ENCODE data around the gene TDRD1. TPM values are rescaled to one million over a fixed set of nuclear protein-coding genes. Genes with fewer than 3 reads are reported as not detected.

The TDRD1 gene
- total RNA-seq, 2 donors from 2014 or later, result 0.41 TPM; not detected in 1

GRCh38 chr10:114188900-114189299 is 9.7 kb downstream of the TDRD1 start:
- ATAC-seq (ENCODE audit: insufficient number of reproducible peaks, low FRiP score, low read depth), result no peak

GRCh38 chr10:114189700-114190099 is 10.5 kb downstream of the TDRD1 start:
- Histone ChIP-seq H3K27ac (no peak overlapping the region), H3K4me1 (ENCODE audit: control insufficient read depth in 1 of 2, low read depth in 2 of 2) (no peaks in the 10 kb centered on the region), H3K4me3 (no peak overlapping the region), H3K27me3 (replicated peaks; ENCODE audit: insufficient read depth) (no peaks in the 10 kb centered on the region), H3K9me3 (no peaks in the 10 kb centered on the region), H3K36me3 (no peaks in the 10 kb centered on the region)
- no peak for ATAC-seq (ENCODE audit: insufficient number of reproducible peaks, low FRiP score, low read depth)
- DNase-seq (ENCODE audit: low spot score), result no peak
- TF ChIP-seq CTCF (IDR thresholded peaks at IDR 0.05), result no peak

More at GRCh38 chr10:114188900-114189299, 9.7 kb downstream of the TDRD1 start:
- Histone ChIP-seq H3K4me3 (no peak overlapping the region), H3K27ac (no peak overlapping the region), H3K9me3 (no peaks in the 10 kb centered on the region), H3K36me3 (no peaks in the 10 kb centered on the region), H3K4me1 (ENCODE audit: control insufficient read depth in 1 of 2, low read depth in 2 of 2) (no peaks in the 10 kb centered on the region), H3K27me3 (replicated peaks; ENCODE audit: insufficient read depth) (no peaks in the 10 kb centered on the region)
- no peak for DNase-seq (ENCODE audit: low spot score)
- TF ChIP-seq CTCF (IDR thresholded peaks at IDR 0.05), result no peak

- DNase-seq (ENCODE audit: low spot score) (no peak), ATAC-seq (ENCODE audit: insufficient number of reproducible peaks, low FRiP score, low read depth) (no peak)
- TF ChIP-seq CTCF (IDR thresholded peaks at IDR 0.05), result no peak
- no peak overlapping the region for H3K4me3 ChIP-seq
- no peak overlapping the region for H3K27ac ChIP-seq
- H3K36me3 ChIP-seq, result no peaks in the 10 kb centered on the region
- no peaks in the 10 kb centered on the region for H3K27me3 ChIP-seq (replicated peaks; ENCODE audit: insufficient read depth)
- no peaks in the 10 kb centered on the region for H3K9me3 ChIP-seq
- H3K4me1 ChIP-seq (ENCODE audit: control insufficient read depth in 1 of 2, low read depth in 2 of 2), result no peaks in the 10 kb centered on the region
Measured at GRCh38 chr10:114195079-114195478, 15.9 kb downstream of the TDRD1 start.

GRCh38 chr10:114199239-114199638 is 20.1 kb downstream of the TDRD1 start:
- no peaks in the 10 kb centered on the region for H3K27me3 ChIP-seq (replicated peaks; ENCODE audit: insufficient read depth)
- no peak for ATAC-seq (ENCODE audit: insufficient number of reproducible peaks, low FRiP score, low read depth)
- no peaks in the 10 kb centered on the region for H3K36me3 ChIP-seq
- H3K9me3 ChIP-seq, result no peaks in the 10 kb centered on the region
- H3K4me3 ChIP-seq, result no peak overlapping the region
- no peak for TF ChIP-seq CTCF (IDR thresholded peaks at IDR 0.05)
- DNase-seq (ENCODE audit: low spot score), result no peak
- H3K27ac ChIP-seq, result no peak overlapping the region
- no peaks in the 10 kb centered on the region for H3K4me1 ChIP-seq (ENCODE audit: control insufficient read depth in 1 of 2, low read depth in 2 of 2)

GRCh38 chr10:114202812-114203211 is 23.7 kb downstream of the TDRD1 start:
- no peaks in the 10 kb centered on the region for H3K9me3 ChIP-seq
- no peaks in the 10 kb centered on the region for H3K27me3 ChIP-seq (replicated peaks; ENCODE audit: insufficient read depth)
- H3K27ac ChIP-seq, result no peak overlapping the region
- no peaks in the 10 kb centered on the region for H3K36me3 ChIP-seq
- ATAC-seq (ENCODE audit: insufficient number of reproducible peaks, low FRiP score, low read depth) (no peak), DNase-seq (ENCODE audit: low spot score) (no peak)
- no peak for TF ChIP-seq CTCF (IDR thresholded peaks at IDR 0.05)
- no peaks in the 10 kb centered on the region for H3K4me1 ChIP-seq (ENCODE audit: control insufficient read depth in 1 of 2, low read depth in 2 of 2)
- H3K4me3 ChIP-seq, result no peak overlapping the region
